Large intestine (tissue), 3 donors: ENCODE data around the gene XIAP. TPM values are rescaled to one million over a fixed set of nuclear protein-coding genes. Genes with fewer than 3 reads are reported as not detected.
A peak's percentile ranks its signal among the peaks of the same experiment; 100 is the strongest.
"Not testable (repeated sequence)": the region's sequence is repeated elsewhere in the genome, so short reads cannot be mapped to it uniquely, and the experiment has no call there.

Source experiments
- DNase-seq, 2 donors: peaks; one replicate each; pipeline versions ENCODE4 v3.0.0 to v3.0.0-alpha.2; 2013
- H3K27ac ChIP-seq: one replicate; pipeline ENCODE4 v1.5.1; 2013; ENCODE audit warnings: low read length
- H3K27me3 ChIP-seq: 2 replicates; pipeline ENCODE4 v1.6.1; 2013; ENCODE audit warnings: low read length; ENCODE audit not compliant: control insufficient read depth, insufficient read depth
- H3K36me3 ChIP-seq: 2 replicates; pipeline ENCODE4 v1.6.1; 2013; ENCODE audit warnings: low read length; ENCODE audit not compliant: control insufficient read depth, insufficient read depth
- H3K4me1 ChIP-seq: one replicate; pipeline ENCODE4 v1.6.1; 2013; ENCODE audit warnings: low read length; ENCODE audit not compliant: control insufficient read depth, insufficient read depth
- H3K4me3 ChIP-seq: one replicate; pipeline ENCODE4 v1.5.1; 2013; ENCODE audit warnings: low read length
- H3K9me3 ChIP-seq: one replicate; pipeline ENCODE4 v1.6.1; 2013; ENCODE audit warnings: mild to moderate bottlenecking, low read depth, low read length, moderate library complexity; ENCODE audit not compliant: control insufficient read depth
- WGBS: methylation state at CpG from one replicate; pipeline ENCODE4 v1.1.5; 2013; ENCODE audit warnings: low lambda C conversion rate; ENCODE audit not compliant: insufficient coverage; 5-methylcytosine and 5-hydroxymethylcytosine counted together
- polyA plus RNA-seq: library from polyadenylated mRNA; unstranded; fragments of 120-200 nt; gene quantifications from one replicate; pipeline ENCODE4 v1.2.1, GENCODE V29; 2013

Gene XIAP
- polyA plus RNA-seq, 1 donor, result 37.2 TPM

- no peak overlapping the region for H3K27ac ChIP-seq
- no peaks in the 10 kb centered on the region for H3K27me3 ChIP-seq
- H3K4me3 ChIP-seq, result no peak overlapping the region
- no peaks in the 10 kb centered on the region for H3K9me3 ChIP-seq
- peaks cover 4% of the 10 kb centered on the region for H3K4me1 ChIP-seq
- no peaks in the 10 kb centered on the region for H3K36me3 ChIP-seq
- WGBS, result no CpG with 5 or more reads among the region's 6 CpGs
- no peak for DNase-seq
Measured at GRCh38 chrX:123835661-123836371, 24.0 kb upstream of the XIAP start.

DNA sequence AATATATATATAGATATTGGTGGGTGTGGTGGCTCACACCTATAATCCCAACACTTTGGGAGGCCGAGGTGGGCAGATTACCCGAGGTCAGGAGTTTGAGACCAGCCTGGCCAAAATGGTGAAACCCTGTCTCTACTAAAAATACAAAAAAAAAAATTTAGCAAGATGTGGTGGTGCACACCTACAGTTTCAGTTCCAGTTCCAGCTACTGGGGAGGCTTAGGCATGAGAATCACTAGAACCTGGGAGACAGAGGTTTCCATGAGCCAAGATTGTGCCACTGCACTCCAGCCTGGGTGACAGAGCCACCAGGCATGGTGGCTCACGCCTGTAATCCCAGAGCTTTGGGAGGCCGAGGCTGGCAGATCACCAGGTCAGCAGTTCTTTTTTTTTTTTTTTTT is 14.7 kb upstream of the XIAP start:
- H3K4me3 ChIP-seq, H3K4me1 ChIP-seq: not testable (repeated sequence)
- WGBS, result no CpG with 5 or more reads among the region's 4 CpGs

GRCh38 chrX:123846577-123847038 is 13.2 kb upstream of the XIAP start:
- H3K4me1 ChIP-seq, result no peaks in the 10 kb centered on the region
- no peak overlapping the region for H3K27ac ChIP-seq
- H3K4me3 ChIP-seq, result no peak overlapping the region
- no CpG with 5 or more reads among the region's 7 CpGs for WGBS
- H3K36me3 ChIP-seq, result no peaks in the 10 kb centered on the region
- no peaks in the 10 kb centered on the region for H3K27me3 ChIP-seq
- H3K9me3 ChIP-seq, result no peaks in the 10 kb centered on the region
- no peak for DNase-seq

More for the DNA sequence above, 14.7 kb upstream of the XIAP start:
- DNase-seq, H3K27ac ChIP-seq, H3K27me3 ChIP-seq, H3K9me3 ChIP-seq, H3K36me3 ChIP-seq: not testable (repeated sequence)

DNA sequence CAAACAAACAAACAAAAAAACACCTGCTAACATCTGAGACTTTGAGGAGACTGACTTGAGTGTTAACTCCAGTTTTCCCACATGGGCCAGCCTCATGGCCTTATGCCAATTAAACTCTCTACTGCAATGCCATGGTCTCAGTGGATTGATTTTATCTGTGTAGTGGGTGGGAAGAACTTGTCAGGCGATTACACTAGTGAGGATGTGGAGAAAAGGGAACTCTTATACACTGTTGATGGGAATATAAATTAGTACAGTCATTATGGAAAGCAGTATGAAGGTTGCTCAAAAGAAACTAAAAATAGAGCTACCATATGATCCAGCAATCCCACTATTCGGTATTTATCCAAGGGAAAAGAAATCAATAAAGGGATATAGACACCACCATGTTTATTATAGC is 12.8 kb upstream of the XIAP start:
- Histone ChIP-seq H3K27me3 (no peaks in the 10 kb centered on the region), H3K36me3 (no peaks in the 10 kb centered on the region), H3K27ac (no peak overlapping the region), H3K4me3 (no peak overlapping the region), H3K9me3 (no peaks in the 10 kb centered on the region), H3K4me1 (no peaks in the 10 kb centered on the region)
- DNase-seq, result no peak
- WGBS, result no CpG with 5 or more reads among the region's 2 CpGs

DNA sequence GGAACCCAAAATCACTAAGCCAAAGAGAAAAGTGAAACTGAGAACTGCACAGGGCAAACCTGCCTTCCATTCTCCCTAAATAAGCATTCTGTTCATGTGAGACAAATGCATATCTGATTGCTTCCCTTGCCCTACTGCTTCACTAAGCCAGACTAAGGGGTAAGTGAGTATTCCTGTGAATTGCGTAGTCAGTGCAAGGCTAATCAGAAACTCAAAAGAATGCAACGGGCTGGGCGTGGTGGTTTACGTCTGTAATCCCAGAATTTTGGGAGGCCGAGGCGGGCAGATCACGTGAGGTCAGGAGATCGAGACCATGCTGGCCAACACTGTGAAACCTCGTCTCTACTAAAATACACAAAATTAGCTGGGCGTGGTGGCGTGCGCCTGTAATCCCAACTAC is 10.8 kb upstream of the XIAP start:
- no peak overlapping the region for H3K4me3 ChIP-seq
- H3K4me1 ChIP-seq, result no peaks in the 10 kb centered on the region
- no peaks in the 10 kb centered on the region for H3K9me3 ChIP-seq
- DNase-seq, result no peak
- no peaks in the 10 kb centered on the region for H3K27me3 ChIP-seq
- WGBS, result no CpG with 5 or more reads among the region's 12 CpGs
- H3K36me3 ChIP-seq, result no peaks in the 10 kb centered on the region
- no peak overlapping the region for H3K27ac ChIP-seq

DNA sequence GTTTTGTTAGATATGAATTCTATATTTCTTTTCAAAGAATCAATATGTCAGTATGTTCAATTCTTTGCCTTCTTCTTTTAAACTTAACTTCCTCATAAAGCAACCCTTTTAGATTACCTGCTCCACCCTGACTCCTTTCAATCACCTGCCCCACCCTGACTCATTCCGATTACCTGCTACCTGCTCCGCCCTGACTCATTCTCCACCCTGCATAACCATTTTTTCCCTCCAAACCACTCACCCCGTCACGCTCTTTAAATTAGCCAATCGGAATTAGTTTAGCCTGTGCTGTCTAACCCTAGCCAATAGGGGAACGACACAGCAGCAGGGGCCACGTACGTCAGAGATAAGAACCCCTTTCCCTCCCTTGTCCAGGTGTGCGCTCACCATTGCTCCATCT is 9.9 kb upstream of the XIAP start:
- H3K4me3 ChIP-seq, H3K27ac ChIP-seq, H3K9me3 ChIP-seq, DNase-seq, H3K27me3 ChIP-seq, H3K36me3 ChIP-seq, H3K4me1 ChIP-seq: not testable (repeated sequence)
- WGBS, result no CpG with 5 or more reads among the region's 9 CpGs

DNA sequence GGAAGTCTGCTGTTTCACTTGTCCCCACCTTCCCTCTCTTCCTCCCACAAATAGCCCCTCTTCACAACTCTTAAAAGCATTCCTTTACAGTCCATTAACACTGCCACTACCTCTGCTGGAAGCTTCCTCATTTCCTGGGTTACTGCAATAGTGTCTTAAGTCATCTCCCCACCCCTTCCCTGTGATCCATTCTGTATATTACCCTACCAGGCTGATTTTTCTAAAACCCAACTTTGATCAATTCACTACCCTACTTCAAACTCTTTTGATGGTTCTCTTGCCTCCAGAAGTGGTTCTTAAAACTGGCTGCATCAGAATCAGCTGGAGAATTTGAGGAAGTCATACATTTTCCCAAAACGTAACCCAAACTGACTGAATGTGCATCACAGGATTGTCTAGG is 8.8 kb upstream of the XIAP start:
- no CpG with 5 or more reads among the region's 1 CpG for WGBS
- no peak overlapping the region for H3K4me3 ChIP-seq
- DNase-seq, result no peak
- H3K9me3 ChIP-seq, result no peaks in the 10 kb centered on the region
- H3K27me3 ChIP-seq, result no peaks in the 10 kb centered on the region
- H3K36me3 ChIP-seq, result no peaks in the 10 kb centered on the region
- H3K27ac ChIP-seq, result no peak overlapping the region
- H3K4me1 ChIP-seq, result no peaks in the 10 kb centered on the region

DNA sequence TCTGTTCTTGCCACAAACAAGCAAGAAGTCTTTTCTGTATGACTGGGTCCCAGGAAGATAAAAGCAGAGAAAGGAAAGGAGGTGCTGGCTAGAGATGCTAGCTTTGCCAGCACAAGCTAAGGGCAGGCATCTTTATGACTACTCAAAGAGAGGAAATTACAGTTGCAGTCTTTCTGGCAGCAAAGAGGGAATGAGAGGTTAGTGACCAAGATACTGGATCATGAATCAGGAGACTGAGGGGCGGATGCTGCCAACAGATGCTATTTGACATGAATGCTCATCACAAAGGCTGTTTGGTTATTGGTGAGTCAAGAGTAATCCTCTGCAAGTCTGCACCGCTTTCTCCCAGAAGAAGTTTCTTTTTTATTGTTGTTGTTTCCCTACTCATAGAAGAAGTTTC is 5.5 kb upstream of the XIAP start:
- Histone ChIP-seq H3K27ac (no peak overlapping the region), H3K27me3 (no peaks in the 10 kb centered on the region), H3K4me1 (no peaks in the 10 kb centered on the region), H3K4me3 (no peak overlapping the region), H3K36me3 (no peaks in the 10 kb centered on the region), H3K9me3 (no peaks in the 10 kb centered on the region)
- no CpG with 5 or more reads among the region's 2 CpGs for WGBS
- no peak for DNase-seq

DNA sequence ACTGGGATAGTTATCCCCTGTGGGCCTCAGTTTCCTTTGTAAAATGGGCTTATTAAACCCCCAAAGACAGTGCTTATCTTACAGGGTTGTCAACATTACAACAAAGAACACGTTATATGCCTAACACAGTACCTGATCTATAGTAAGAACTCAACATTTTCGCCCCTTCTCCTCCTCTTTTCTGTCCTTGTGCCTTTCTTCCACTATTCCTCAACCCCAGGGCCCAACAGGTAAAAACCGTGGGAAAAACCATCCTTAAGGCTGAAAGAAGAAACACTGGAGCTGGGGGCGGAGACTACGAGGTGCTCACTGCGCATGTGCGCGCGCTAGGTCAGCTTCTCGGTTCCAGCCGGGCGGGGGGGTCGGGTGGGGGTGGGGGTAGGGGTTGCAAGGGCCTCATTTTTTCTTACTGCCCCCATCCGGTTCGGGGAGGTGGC is 426 bp upstream of the XIAP start:
- no CpG with 5 or more reads among the region's 15 CpGs for WGBS
- H3K27me3 ChIP-seq, result no peaks in the 10 kb centered on the region
- no peaks in the 10 kb centered on the region for H3K36me3 ChIP-seq
- H3K4me1 ChIP-seq, result no peaks in the 10 kb centered on the region
- no peaks in the 10 kb centered on the region for H3K9me3 ChIP-seq
- peak in 1 of 2 donors; percentile 74 for DNase-seq
- H3K27ac ChIP-seq, result peak overlapping the region; percentile 99
- peak overlapping the region; percentile 89 for H3K4me3 ChIP-seq

- H3K36me3 ChIP-seq, result no peaks in the 10 kb centered on the region
- DNase-seq, result peak in 1 of 2 donors; percentile 30
- H3K27me3 ChIP-seq, result no peaks in the 10 kb centered on the region
- H3K4me1 ChIP-seq, result no peaks in the 10 kb centered on the region
- peak overlapping the region; percentile 89 for H3K4me3 ChIP-seq
- H3K9me3 ChIP-seq, result no peaks in the 10 kb centered on the region
- H3K27ac ChIP-seq, result peak overlapping the region; percentile 99
- no CpG with 5 or more reads among the region's 4 CpGs for WGBS
Measured at GRCh38 chrX:123860983-123861382, 1.1 kb downstream of the XIAP start.

DNA sequence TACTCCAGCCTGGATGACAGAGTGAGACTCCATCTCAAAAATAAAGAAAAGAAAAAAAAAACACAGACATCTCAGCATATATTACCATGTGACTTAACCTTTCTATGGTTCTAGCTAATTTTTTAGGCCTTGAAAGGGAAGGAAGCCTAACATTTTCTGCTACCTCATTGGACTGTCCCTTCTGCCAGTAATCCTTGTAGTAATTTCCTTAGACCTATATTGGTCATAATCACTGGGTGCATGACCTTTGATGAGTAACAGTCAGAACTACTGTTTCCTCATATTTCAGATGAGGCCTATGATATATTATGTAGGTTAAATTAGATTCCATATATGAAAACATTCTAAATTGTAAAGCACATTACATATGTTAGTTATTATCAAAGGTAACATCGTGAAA is 9.6 kb downstream of the XIAP start:
- no peaks in the 10 kb centered on the region for H3K9me3 ChIP-seq
- no peaks in the 10 kb centered on the region for H3K4me1 ChIP-seq
- DNase-seq, result no peak
- H3K4me3 ChIP-seq, result no peak overlapping the region
- no peaks in the 10 kb centered on the region for H3K36me3 ChIP-seq
- H3K27ac ChIP-seq, result no peak overlapping the region
- no CpG with 5 or more reads among the region's 1 CpG for WGBS
- H3K27me3 ChIP-seq, result no peaks in the 10 kb centered on the region
